PC-9 (cell line): Measurements from ENCODE around the gene FOXP1.

Experiments
- CTCF ChIP-seq: fragments of 200-600 bp; sonication (generic); conservative IDR thresholded peaks from 2 replicates; pipeline ENCODE4 v1.6.1; 2017; ENCODE audit warnings: mixed run types, antibody characterized with exemption, mild to moderate bottlenecking, moderate library complexity
- EZH2 ChIP-seq: fragments of 200-600 bp; sonication (generic); IDR thresholded peaks from 2 replicates; pipeline ENCODE4 v1.8.0; 2017; ENCODE audit warnings: antibody characterized with exemption, low read depth

GRCh38 chr3:71240034-71240433 lies 343.5 kb downstream of the FOXP1 start:
- TF ChIP-seq CTCF, result no peak
- no peak for TF ChIP-seq EZH2
